Astrocyte (in vitro differentiated cells and primary cell): ENCODE measurements around the gene OR10AD1. TPM values are rescaled to one million over a fixed set of nuclear protein-coding genes. Genes with fewer than 3 reads are reported as not detected.

Experiments used
- DNase-seq: peaks from one replicate; pipeline ENCODE4 v3.0.0-alpha.2; 2010; ENCODE audit warnings: low read depth
- FAIRE-seq: peaks from 2 replicates; lab custom pipeline; 2011; peaks lifted over from hg19 to GRCh38; lab: Jason Lieb, UNC
- H2AFZ ChIP-seq: 2 replicates; pipeline ENCODE4 v1.6.0; 2012; ENCODE audit warnings: low read depth, low read length, inconsistent platforms
- H3K27ac ChIP-seq: 2 replicates; pipeline ENCODE4 v1.5.1; 2011; ENCODE audit warnings: low read depth, low read length, inconsistent platforms
- H3K27me3 ChIP-seq: 2 replicates; pipeline ENCODE4 v1.6.0; 2011; ENCODE audit warnings: low read length, inconsistent platforms; ENCODE audit not compliant: insufficient read depth
- H3K36me3 ChIP-seq: 2 replicates; pipeline ENCODE4 v1.5.1; 2011; ENCODE audit warnings: low read length, inconsistent platforms; ENCODE audit not compliant: insufficient read depth
- H3K4me1 ChIP-seq: 2 replicates; pipeline ENCODE4 v1.5.1; 2011; ENCODE audit warnings: low read length, inconsistent platforms; ENCODE audit not compliant: insufficient read depth
- H3K4me2 ChIP-seq: 2 replicates; pipeline ENCODE4 v1.6.0; 2012; ENCODE audit warnings: low read length, inconsistent platforms
- H3K4me3 ChIP-seq: 2 replicates; pipeline ENCODE4 v1.5.1; 2011; ENCODE audit warnings: low read depth, mild to moderate bottlenecking, low read length, inconsistent platforms; ENCODE audit not compliant: insufficient read depth
- H3K79me2 ChIP-seq: 2 replicates; pipeline ENCODE4 v1.6.0; 2012; ENCODE audit warnings: mild to moderate bottlenecking, low read length, inconsistent platforms; ENCODE audit not compliant: insufficient read depth
- H3K9ac ChIP-seq: 2 replicates; pipeline ENCODE4 v1.6.0; 2012; ENCODE audit warnings: mild to moderate bottlenecking, low read length, inconsistent platforms
- H3K9me3 ChIP-seq: 2 replicates; pipeline ENCODE4 v1.5.1; 2012; ENCODE audit warnings: low read depth, mild to moderate bottlenecking, low read length, inconsistent platforms; ENCODE audit not compliant: insufficient read depth
- H4K20me1 ChIP-seq: 2 replicates; pipeline ENCODE4 v1.6.0; 2012; ENCODE audit warnings: low read length, inconsistent platforms; ENCODE audit not compliant: insufficient read depth
- H3K27ac Mint-ChIP-seq: one replicate; pipeline ENCODE4 v1.8.0; 2021; ENCODE audit warnings: mild to moderate bottlenecking, mixed read lengths; ENCODE audit not compliant: unreplicated experiment
- H3K27me3 Mint-ChIP-seq: one replicate; pipeline ENCODE4 v1.8.0; 2021; ENCODE audit warnings: low read depth, mixed read lengths; ENCODE audit not compliant: unreplicated experiment
- H3K36me3 Mint-ChIP-seq: one replicate; pipeline ENCODE4 v1.8.0; 2021; ENCODE audit warnings: low read depth, mixed read lengths; ENCODE audit not compliant: unreplicated experiment
- H3K4me1 Mint-ChIP-seq: one replicate; pipeline ENCODE4 v1.8.0; 2021; ENCODE audit warnings: low read depth, mixed read lengths; ENCODE audit not compliant: unreplicated experiment
- H3K4me3 Mint-ChIP-seq: one replicate; pipeline ENCODE4 v1.8.0; 2021; ENCODE audit warnings: mild to moderate bottlenecking, moderate library complexity, mixed read lengths; ENCODE audit not compliant: unreplicated experiment
- H3K9me3 Mint-ChIP-seq: one replicate; pipeline ENCODE4 v1.8.0; 2021; ENCODE audit warnings: mild to moderate bottlenecking, mixed read lengths; ENCODE audit not compliant: unreplicated experiment
- CTCF ChIP-seq: IDR thresholded peaks from 2 replicates; pipeline ENCODE4 v1.5.1; 2011; ENCODE audit warnings: low read depth, mild to moderate bottlenecking, inconsistent platforms, low read length, moderate library complexity; ENCODE audit not compliant: insufficient read depth
- EZH2 ChIP-seq: IDR thresholded peaks from 2 replicates; pipeline ENCODE4 v1.6.1; 2012; ENCODE audit warnings: mild to moderate bottlenecking, low read length, inconsistent platforms; ENCODE audit not compliant: insufficient read depth
- total RNA-seq: library from RNA; stranded (reverse); gene quantifications from 2 replicates; pipeline ENCODE4 v1.2.1, GENCODE V29; 2021

The OR10AD1 gene
- total RNA-seq, 1 donor from 2014 or later = not detected

GRCh38 chr12:48198985-48199384 lies 4.1 kb downstream of the OR10AD1 start:
- H3K9me3 Mint-ChIP-seq = peaks cover 6% of the 10 kb centered on the region
- H3K36me3 Mint-ChIP-seq = peaks cover 3% of the 10 kb centered on the region
- H3K4me3 ChIP-seq = peak overlapping the region; percentile 84
- peaks cover 4% of the 10 kb centered on the region for H3K27me3 ChIP-seq
- no peak for TF ChIP-seq EZH2
- TF ChIP-seq CTCF = no peak
- H3K4me2 ChIP-seq = peak overlapping the region; percentile 94
- FAIRE-seq (no peak), DNase-seq (no peak)
- peaks cover 12% of the 10 kb centered on the region for H3K4me1 ChIP-seq
- H3K4me3 Mint-ChIP-seq = peak overlapping the region; percentile 86
- peak overlapping the region; percentile 88 for H3K9ac ChIP-seq
- peak overlapping the region; percentile 96 for H3K27ac Mint-ChIP-seq
- no peaks in the 10 kb centered on the region for H4K20me1 ChIP-seq
- no peaks in the 10 kb centered on the region for H3K79me2 ChIP-seq
- no peaks in the 10 kb centered on the region for H3K36me3 ChIP-seq
- peaks cover 15% of the 10 kb centered on the region for H3K4me1 Mint-ChIP-seq
- peak overlapping the region; percentile 99 for H2AFZ ChIP-seq
- H3K27ac ChIP-seq = peak overlapping the region; percentile 71
- H3K9me3 ChIP-seq = no peaks in the 10 kb centered on the region
- peaks cover 3% of the 10 kb centered on the region for H3K27me3 Mint-ChIP-seq

- Histone ChIP-seq H3K9me3 (no peaks in the 10 kb centered on the region), H3K27ac (peak overlapping the region; percentile 71), H3K79me2 (no peaks in the 10 kb centered on the region), H3K9ac (peak overlapping the region; percentile 88), H4K20me1 (no peaks in the 10 kb centered on the region), H3K4me3 (peak overlapping the region; percentile 84), H3K27me3 (peaks cover 8% of the 10 kb centered on the region), H3K4me1 (peaks cover 12% of the 10 kb centered on the region), H3K36me3 (no peaks in the 10 kb centered on the region), H2AFZ (peak overlapping the region; percentile 99), H3K4me2 (peak overlapping the region; percentile 94)
- FAIRE-seq (no peak), DNase-seq (no peak)
- H3K9me3 Mint-ChIP-seq = peaks cover 5% of the 10 kb centered on the region
- peaks cover 15% of the 10 kb centered on the region for H3K4me1 Mint-ChIP-seq
- H3K27ac Mint-ChIP-seq = peak overlapping the region; percentile 96
- peaks cover 3% of the 10 kb centered on the region for H3K27me3 Mint-ChIP-seq
- H3K4me3 Mint-ChIP-seq = peak overlapping the region; percentile 86
- no peak for TF ChIP-seq CTCF
- no peak for TF ChIP-seq EZH2
- peaks cover 3% of the 10 kb centered on the region for H3K36me3 Mint-ChIP-seq
Measured at GRCh38 chr12:48198672-48198971, 4.5 kb downstream of the OR10AD1 start.

GRCh38 chr12:48197971-48198671 lies 5.0 kb downstream of the OR10AD1 start:
- H3K27ac ChIP-seq = peak overlapping the region; percentile 71

More at GRCh38 chr12:48197971-48198671, 5.0 kb downstream of the OR10AD1 start:
- no peaks in the 10 kb centered on the region for H4K20me1 ChIP-seq
- Mint-ChIP-seq H3K36me3 (peaks cover 3% of the 10 kb centered on the region), H3K4me1 (peaks cover 15% of the 10 kb centered on the region), H3K27me3 (peaks cover 3% of the 10 kb centered on the region), H3K9me3 (peaks cover 5% of the 10 kb centered on the region), H3K27ac (peak overlapping the region; percentile 96), H3K4me3 (peak overlapping the region; percentile 86)
- no peaks in the 10 kb centered on the region for H3K9me3 ChIP-seq
- peak overlapping the region; percentile 99 for H2AFZ ChIP-seq
- peak overlapping the region; percentile 94 for H3K4me2 ChIP-seq
- no peaks in the 10 kb centered on the region for H3K79me2 ChIP-seq
- no peaks in the 10 kb centered on the region for H3K36me3 ChIP-seq
- FAIRE-seq (no peak), DNase-seq (peak; percentile 91)
- H3K27me3 ChIP-seq = peaks cover 13% of the 10 kb centered on the region
- peak overlapping the region; percentile 88 for H3K9ac ChIP-seq
- peak overlapping the region; percentile 84 for H3K4me3 ChIP-seq
- peaks cover 12% of the 10 kb centered on the region for H3K4me1 ChIP-seq
- TF ChIP-seq EZH2 = no peak
- no peak for TF ChIP-seq CTCF
